Muscle of back (tissue), 13 donors: ENCODE data around the gene SRP19. TPM values are rescaled to one million over a fixed set of nuclear protein-coding genes. Genes with fewer than 3 reads are reported as not detected.
"Not testable (repeated sequence)": the region's sequence is repeated elsewhere in the genome, so short reads cannot be mapped to it uniquely, and the experiment has no call there.

Experiments used
- DNase-seq, 3 donors: peaks; one replicate each; pipeline versions ENCODE4 v3.0.0 to v3.0.0-alpha.2; 2013
- long read RNA-seq, 9 donors: transcript quantifications; one replicate each; lab custom pipeline, GENCODE V29; 2026
- polyA plus RNA-seq, 10 donors: library from polyadenylated mRNA; unstranded; fragments of 120-200 nt; gene quantifications; one replicate each; pipeline ENCODE4 v1.2.1, GENCODE V29; 2013; ENCODE audit not compliant: insufficient read length in 10 of 10

SRP19 gene
- 10 to 100 TPM; 53.4 to 73.2 (median 66.9) TPM for polyA plus RNA-seq
- long read RNA-seq, donor 1, transcript SRP19-206 (5 exons, 2,841 nt) = major isoform, 27 of 32 reads
- long read RNA-seq, donor 1, partial matches to known transcripts = 0 of 32 reads
- long read RNA-seq, donor 1, other reads (novel, unspliced or antisense) = 0 of 32 reads
- long read RNA-seq, donor 2, transcript SRP19-206 (5 exons, 2,841 nt) = major isoform, 26 of 34 reads
- long read RNA-seq, donor 2, partial matches to known transcripts = 0 of 34 reads
- long read RNA-seq, donor 2, other reads (novel, unspliced or antisense) = 0 of 34 reads
- long read RNA-seq, donor 3 = 0 reads
- long read RNA-seq, donor 4, transcript SRP19-206 (5 exons, 2,841 nt) = major isoform, 16 of 103 reads
- long read RNA-seq, donor 4, partial matches to known transcripts = 19 of 103 reads
- long read RNA-seq, donor 4, other reads (novel, unspliced or antisense) = 62 of 103 reads
- long read RNA-seq, donor 5, transcript SRP19-206 (5 exons, 2,841 nt) = major isoform, 34 of 42 reads
- long read RNA-seq, donor 5, partial matches to known transcripts = 0 of 42 reads
- long read RNA-seq, donor 5, other reads (novel, unspliced or antisense) = 0 of 42 reads
- long read RNA-seq, donor 6, transcript SRP19-206 (5 exons, 2,841 nt) = major isoform, 31 of 42 reads
- long read RNA-seq, donor 6, partial matches to known transcripts = 0 of 42 reads
- long read RNA-seq, donor 6, other reads (novel, unspliced or antisense) = 0 of 42 reads
- long read RNA-seq, donor 7, transcript SRP19-206 (5 exons, 2,841 nt) = major isoform, 20 of 23 reads
- long read RNA-seq, donor 7, partial matches to known transcripts = 0 of 23 reads
- long read RNA-seq, donor 7, other reads (novel, unspliced or antisense) = 0 of 23 reads
- long read RNA-seq, donor 8, transcript SRP19-207 (4 exons, 727 nt) = minor isoform, 5 of 19 reads
- long read RNA-seq, donor 8, transcript SRP19-206 (5 exons, 2,841 nt) = major isoform, 11 of 19 reads
- long read RNA-seq, donor 8, partial matches to known transcripts = 0 of 19 reads
- long read RNA-seq, donor 8, other reads (novel, unspliced or antisense) = 0 of 19 reads
- long read RNA-seq, donor 9, partial matches to known transcripts = 0 of 11 reads
- long read RNA-seq, donor 9, other reads (novel, unspliced or antisense) = 6 of 11 reads

DNA sequence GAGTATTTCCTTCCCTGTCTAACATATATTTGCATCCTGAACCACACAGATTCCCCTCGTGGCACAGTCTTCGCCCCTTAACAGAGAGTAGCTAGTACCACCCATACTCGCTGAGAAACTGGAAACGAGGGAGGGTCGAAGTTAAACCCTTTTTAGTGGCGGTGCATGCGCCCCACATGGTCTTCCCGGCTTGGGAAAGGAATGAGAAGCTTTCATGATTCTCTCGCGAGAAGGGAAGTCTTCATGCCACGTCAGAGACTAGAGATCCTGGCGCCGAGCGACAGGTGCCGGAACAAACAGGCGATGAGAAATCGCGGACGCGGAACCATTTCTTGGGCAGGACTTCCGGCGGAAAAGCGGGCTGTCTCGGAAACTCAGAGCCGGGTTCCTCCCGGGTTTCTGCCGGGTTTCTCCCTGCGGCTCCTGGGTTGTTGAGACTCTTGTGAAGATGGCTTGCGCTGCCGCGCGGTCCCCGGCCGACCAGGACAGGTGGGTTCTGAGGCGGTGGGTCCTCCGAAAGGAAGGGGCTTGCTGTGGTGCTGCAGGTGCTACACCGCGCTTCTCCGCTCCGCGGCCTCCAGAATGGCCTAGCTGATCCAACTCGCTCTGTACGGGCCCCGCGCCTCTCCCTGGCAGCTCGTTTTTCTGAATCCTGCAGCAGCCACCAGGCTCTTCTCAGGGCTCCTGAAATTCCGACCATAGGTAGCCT, at the start of gene SRP19:
Gene SRP19 (plus strand): TSS at position 359 of the 709 bp plus-strand sequence. CDS start 90 bp downstream, at position 449.
- peak; percentile 98 for DNase-seq

DNA sequence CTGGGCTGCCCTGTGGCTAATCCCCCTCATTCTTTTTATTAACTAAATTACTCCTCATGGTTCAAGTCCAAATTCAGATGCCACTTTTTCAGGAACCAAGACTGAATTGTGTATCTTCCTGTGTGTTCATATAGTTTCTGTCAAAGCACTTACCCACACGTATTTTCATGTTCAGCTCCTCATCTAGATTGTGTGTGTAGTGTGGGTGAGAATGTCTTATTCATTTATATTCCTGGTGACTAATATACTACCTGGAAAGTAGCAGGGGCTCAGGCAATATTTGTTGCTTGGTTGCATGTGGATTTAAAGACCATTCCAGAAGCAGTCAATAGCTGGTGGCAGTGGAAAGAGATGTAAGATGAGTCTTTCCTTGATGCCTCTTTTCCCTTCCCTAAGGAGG, 48.5 kb upstream of the SRP19 start:
- no peak for DNase-seq

DNA sequence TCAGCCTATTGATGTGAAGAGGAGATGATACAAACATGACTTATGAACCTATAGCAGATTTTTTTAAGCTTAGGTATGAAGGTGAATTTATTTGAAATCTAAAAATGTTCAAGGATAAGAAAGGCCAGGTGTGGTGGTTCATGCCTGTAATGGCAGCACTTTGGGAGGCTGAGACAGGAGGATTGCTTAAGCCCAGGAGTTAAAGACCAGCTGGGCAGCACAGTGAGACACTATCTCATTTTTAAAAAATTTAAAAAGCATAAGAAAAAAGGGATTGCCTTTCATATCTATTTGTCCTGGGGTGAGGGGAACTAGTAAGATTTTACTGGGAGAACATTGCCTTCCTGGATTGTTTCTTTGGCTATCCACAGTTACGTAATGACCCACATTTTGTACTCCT, 40.8 kb upstream of the SRP19 start:
- no peak for DNase-seq

DNA sequence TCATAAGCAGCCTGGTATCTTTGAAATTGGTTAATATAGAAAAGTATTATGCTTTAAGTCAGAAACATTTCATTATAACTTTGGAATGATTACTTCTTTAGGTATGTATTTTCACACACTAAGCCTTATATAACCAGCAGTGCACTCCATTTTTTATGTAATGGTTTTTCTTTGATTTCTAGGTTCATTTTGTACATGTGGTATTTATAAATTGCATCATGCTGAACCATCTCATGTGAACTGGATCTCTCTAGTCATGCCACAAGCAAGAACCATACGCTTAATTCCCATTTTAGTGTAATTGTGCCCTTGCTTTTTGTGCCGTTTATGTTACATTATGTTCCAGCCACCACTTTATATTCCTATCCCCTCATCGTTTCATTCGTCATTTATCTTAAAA, 38.6 kb upstream of the SRP19 start:
- no peak for DNase-seq

DNA sequence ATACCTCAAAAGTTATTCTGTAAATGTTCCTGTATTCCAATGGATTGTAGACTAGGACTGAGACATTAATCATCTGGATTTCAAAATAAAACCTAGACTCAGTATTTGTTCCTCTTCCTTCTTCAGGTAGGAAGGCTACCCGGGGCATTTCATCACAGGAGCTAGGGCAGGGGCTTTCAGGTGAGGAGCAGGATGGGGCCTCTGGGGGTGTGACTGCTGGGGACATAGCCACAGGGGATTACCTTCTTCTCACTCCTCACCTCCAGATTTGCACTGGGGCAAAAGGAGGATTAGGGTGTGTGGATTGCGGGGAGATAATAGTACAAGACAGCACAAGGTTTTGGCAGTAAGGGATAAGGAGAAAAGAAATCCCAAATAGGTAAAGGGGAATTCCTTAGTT, 37.9 kb upstream of the SRP19 start:
- DNase-seq = no peak

DNA sequence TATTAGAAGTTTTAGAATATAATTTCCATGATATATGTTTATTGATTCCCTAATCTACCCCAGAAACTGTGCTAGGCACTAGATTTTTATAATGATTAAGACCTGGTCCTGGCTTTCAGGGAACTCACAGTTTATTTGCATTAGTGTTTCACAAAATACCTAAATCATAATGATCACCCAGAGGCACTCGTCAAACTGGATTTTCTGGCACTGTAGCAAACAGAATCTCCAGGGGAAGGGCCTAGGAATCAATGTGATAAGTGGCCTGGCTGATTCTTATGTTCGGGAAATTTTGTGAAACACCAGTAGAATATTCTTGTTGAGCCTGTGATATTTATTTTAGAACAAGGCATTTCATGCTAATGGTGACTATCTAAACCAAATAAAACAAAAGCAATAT, 37.4 kb upstream of the SRP19 start:
- no peak for DNase-seq

DNA sequence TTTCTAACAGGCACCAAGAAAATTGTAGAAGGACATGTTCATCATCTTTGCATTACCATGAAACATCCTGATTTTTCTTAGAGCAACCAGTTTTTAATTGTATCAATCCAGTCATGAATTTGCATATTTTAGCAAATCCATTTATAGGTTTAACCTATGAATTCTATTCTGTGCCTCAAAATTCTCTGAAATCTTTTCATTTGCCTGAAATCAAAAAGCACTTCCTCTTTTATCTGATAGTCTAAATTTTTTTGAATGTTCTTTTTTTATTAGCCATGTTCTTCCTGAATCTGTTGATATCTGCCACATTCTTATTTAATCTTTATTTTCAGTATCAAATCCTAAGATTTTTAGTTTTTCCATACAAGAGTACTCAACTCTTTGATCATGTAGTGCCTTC, 36.9 kb upstream of the SRP19 start:
- no peak for DNase-seq

DNA sequence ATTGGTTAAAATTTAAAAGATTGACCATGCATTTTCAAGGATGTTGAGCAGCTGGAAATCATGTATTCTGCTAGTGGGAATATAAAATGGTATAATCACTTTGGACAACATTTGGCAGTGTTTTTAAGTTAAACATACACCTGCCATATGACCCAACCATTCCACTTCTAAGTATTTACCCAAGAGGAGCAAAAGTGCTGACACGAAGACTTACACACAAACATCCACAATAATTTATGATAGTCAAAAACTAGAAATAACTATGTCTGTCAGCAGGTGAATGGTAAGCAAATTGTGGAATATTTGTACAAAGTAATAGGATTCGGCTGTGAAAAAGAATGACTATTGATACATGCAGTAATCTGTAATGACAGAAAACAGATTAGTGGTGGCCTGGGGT, 30.7 kb upstream of the SRP19 start:
- no peak for DNase-seq

DNA sequence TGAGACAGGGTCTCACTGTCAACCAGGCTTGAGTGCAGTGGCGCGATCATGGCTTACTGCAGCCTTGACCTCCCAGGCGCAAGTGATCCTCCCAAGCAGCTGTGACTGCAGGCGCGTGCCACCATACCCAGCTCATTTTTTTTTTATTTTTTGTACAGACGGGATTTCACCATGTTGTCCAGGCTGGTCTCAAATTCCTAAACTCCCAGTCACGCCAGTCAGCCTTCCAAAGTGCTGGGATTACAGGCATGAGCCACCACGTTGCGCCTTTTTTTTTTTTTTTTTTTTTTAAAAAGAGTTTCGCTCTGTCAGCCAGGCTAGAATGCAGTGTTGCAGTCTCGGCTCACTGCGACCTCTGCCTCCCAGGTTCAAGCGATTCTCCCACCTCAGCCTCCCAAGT, 27.1 kb upstream of the SRP19 start:
- no peak for DNase-seq

DNA sequence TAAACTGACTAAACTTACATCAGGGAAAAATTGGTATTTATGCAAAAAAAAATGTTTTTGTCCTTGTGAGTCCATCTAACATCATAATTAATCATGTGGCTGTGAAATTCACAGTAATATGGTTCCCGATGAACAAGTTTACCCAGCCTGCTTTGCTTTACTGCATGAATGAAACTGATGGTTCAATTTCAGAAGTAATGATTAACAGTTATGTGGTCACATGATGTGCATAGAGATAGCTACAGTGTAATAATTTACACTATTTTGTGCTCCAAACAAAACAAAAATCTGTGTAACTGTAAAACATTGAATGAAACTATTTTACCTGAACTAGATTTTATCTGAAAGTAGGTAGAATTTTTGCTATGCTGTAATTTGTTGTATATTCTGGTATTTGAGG, 16.6 kb upstream of the SRP19 start:
- DNase-seq = no peak

DNA sequence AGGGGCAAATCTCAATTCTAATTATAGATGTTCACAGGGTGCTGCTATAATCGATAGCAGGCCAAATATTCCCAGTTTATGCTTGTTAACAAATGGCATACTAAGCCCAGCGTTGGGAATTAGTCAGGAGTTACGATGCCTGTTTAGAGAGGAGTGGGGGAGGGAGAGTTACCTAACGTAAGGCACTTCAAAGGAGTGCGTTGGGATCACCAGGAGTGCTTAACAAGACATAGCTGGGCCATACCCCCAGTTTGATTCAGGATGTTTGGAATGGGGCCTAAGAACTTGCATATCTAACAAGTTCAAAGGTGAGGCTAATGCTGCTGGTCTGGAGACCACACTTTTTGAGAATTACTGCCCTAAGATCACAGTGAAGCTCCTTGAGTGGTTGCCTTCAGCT, 14.5 kb upstream of the SRP19 start:
- no peak for DNase-seq

DNA sequence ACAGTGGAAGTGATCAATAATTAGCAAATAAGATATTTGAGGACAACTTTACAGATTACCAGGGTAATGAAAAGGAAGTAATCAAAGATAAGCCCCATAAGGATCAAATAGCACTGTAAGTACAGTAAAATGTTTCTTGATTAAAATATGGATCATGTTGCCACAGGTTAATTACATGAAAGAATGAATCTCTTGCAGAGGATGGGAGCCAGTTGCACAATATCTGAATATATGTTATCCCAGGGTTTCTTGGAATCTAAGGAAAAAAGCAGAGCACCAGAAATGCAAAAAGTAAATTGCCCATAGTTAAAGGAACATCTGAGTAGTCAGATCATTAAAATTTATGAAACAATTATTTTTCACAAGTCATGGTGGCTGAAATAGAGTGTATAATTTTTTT, 13.8 kb upstream of the SRP19 start:
- no peak for DNase-seq

DNA sequence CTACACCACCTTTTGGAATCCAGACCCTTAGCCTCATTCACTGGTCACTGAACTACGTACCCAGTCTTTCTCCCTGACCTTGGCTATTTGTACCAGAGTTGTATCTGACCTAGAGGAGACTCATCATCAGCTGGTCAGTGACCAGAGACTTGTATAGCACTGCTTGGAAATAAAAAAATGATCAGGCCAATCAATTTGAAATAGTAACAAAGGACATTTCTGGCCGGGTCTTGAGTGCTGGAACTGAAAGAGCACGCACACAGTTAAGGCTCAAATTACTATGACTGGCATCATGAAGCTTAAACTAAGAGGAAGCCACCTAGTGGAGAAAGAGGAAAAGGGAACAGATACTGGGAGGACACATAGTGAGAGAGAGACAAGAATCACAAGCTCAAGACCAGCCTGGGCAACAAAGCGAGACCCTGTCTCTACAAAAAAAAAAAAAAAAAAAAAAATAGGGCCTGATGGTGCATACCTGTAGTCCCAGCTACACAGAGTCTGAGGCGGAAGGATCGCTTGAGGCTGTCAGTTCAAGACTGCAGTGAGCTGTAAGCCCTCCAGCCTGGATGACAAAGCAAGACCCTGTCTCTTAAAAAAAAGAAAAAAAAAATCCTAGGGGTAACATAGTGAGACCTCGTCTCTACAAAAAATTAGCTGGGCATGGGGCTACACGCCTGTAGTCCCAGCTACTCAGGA, 12.8 kb upstream of the SRP19 start:
- peak; percentile 22 to 61 (median 45) for DNase-seq

DNA sequence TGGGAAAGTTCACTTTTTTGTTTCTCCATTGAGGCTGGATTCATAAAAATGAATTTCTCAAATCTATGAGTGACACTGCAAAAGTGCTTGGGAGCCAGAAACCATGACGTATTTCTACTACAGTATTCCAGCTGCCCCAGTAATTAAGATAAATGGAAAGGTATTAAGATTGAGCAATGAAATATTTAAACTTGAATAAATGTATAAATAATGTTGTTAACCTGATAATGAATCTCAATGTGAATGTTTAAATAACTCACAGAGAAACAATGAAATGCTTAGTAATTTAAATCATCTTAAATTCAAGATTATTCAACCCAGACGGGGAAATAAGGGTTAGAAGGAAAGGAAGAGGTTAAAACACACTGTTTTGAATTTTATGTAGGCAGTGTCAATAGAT, 11.2 kb upstream of the SRP19 start:
- DNase-seq = no peak

DNA sequence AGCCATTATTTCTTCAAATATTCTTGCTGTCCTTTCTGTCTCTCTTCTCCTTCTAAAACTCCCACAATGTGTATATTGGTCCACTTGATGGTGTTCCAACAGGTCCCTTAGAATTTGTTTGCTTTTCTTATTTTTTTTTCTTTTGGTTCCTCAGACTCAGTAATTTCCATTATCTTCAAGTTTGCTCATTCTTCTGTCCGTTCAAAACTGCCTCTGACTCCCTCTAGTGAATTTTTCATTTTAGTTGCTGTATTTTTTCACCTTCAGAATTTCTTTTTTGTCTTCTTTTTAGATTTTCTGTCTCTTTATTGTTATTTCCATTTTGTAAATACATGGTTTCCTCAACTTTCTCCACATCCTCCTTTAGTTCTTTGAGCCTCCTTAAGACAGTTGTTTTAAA, 6.4 kb upstream of the SRP19 start:
- no peak for DNase-seq

DNA sequence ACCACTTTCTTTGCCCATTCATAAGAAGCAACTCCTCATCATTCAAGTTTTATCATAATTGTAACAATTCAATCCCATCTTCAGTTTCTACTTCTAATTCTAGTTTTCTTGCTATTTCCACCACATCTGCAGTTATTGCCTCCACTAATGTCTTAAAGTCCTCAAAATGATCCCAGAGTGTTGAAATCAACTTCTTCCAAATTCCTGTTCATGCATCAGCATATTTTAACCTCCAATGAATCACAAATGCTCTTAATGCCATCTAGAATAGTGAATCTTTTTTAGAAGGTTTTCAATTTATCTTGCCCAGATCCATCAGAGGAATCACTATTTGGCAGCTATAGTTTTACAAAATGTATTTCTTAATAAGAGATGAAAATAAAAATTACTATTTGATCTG, 3.2 kb upstream of the SRP19 start:
- no peak for DNase-seq

DNA sequence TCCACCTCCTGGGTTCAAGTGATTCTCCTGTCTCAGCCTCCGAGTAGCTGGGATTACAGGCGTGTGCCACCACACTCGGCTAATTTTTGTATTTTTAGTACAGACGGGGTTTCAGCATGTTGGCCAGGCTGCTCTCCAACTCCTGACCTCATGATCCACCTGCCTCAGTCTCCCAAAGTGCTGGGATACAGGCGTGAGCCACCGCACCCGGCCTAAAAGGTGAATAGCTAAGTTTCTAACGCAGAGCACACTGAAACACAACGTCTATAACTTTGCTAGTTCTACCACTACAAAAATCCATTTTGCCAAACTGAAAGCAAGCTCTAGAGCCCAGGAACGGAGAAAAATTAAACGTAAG, 537 bp upstream of the SRP19 start:
- not testable (repeated sequence) for DNase-seq

DNA sequence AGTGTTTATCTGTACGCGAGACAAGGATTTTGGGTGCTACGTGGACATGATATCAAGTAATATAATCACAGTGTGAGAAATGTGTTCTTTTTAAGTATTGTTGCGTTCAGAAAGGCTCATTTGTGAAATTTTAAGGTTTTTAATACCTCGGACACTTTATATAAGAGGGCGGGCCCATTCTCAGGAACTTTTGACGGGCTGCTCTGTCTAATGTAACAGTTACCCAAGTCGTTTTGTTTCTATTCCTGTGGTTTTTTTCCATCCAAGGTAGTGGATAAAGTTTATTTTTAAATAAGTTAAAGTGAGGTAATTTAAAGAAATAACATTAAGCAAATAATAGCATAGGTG, 525 bp downstream of the SRP19 start:
- DNase-seq = no peak

DNA sequence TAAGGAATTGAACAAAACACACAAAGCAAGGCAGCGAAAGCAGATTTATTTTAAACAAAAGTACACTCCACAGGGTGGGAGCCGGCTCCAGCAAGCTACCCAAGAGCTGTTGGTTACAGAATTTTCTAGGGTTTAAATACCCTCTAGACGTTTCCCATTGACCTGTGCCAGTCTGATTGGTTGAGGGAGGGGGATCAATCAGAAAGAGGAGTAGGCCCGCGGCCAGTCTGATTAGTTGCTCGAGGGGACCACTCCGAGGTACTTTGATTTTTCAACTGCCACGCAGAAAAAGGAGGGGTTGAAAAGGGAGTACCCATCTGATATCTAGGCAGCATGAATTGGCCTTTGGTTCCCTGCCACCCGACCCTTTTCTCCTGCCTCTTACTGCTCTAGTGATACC, 998 bp downstream of the SRP19 start:
- no peak for DNase-seq

DNA sequence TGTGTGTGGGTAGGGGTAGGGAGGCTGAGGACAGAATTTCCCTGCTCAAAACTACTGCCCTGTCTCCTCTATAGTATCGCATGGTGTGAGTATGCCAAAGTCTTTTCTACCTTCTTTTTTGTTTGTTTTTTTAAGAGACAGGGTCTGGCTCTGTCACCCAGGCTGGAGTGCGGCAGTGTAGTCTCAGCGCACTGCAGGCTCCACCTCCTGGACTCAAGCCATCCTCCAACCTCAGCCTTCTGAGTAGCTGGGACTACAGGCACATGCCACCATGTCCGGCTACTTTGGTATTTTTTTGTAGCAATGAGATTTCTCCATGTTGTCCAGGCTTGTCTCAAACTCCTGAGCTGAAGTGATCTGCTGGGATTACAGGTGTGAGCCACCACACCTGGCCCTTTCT, 2.5 kb downstream of the SRP19 start:
- DNase-seq = no peak

DNA sequence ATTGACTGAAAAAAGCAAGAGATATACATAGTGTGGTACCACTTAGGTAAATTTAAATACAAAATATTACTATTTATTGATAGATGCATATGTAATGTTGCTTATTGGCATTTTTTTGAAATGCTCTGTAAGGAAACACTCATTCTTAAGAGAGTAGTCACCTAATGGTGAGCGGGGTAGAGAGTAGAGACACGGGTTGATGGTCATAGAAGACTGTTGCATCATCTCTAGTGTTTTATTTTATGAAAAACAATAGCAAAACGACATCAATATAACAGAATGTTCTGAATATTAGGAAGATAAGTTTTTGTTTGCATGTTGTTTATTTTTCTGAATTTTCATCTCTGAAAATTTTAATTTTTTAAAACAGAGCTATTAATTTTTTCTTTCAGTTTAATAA, 4.0 kb downstream of the SRP19 start:
- no peak for DNase-seq
